Thyroid gland (tissue), 4 donors: ENCODE measurements around the gene GLIS2.

Source experiments
- CTCF ChIP-seq, 6 experiments: fragments of 200-600 bp in 3 of 6; fragments of 450-650 bp in 3 of 6; sonication (generic) in 3 of 6; IDR thresholded peaks; one replicate each; pipeline ENCODE4 v1.5.1; 2016 to 2019; ENCODE audit warnings: antibody characterized with exemption in 6 of 6, mild to moderate bottlenecking in 2 of 6, inconsistent platforms in 1 of 6, moderate library complexity in 1 of 6
- POLR2A ChIP-seq, 2 donors: fragments of 450-650 bp; IDR thresholded peaks; one replicate each; pipeline ENCODE4 v1.6.1; 2017; ENCODE audit warnings: antibody characterized with exemption in 2 of 2, mild to moderate bottlenecking in 2 of 2, moderate library complexity in 1 of 2

- TF ChIP-seq POLR2A (IDR thresholded peaks at IDR 0.05) (no peak), CTCF (IDR thresholded peaks at IDR 0.05) (no peak)
Measured at GRCh38 chr16:4280625-4281024, 35.2 kb upstream of the GLIS2 start.
